PC-9 (cell line): ENCODE results near the gene SNF8. TPM values are rescaled to one million over a fixed set of nuclear protein-coding genes. Genes with fewer than 3 reads are reported as not detected.

Experiments used
- BruUV-seq: library from RNA; stranded (reverse); fragments of 400-500 nt; replicated peaks from 2 replicates; lab custom pipeline; 2021; lab: Mats Ljungman, UMichigan
- CTCF ChIA-PET: fragments of 300-600 bp; sonication (Branson Sonifier 250); formaldehyde crosslinking; loops from one replicate; lab custom pipeline; 2022; ENCODE audit warnings: antibody characterized with exemption; lab: Charles Lee
- POLR2A ChIA-PET: fragments of 300-600 bp; sonication (Branson Sonifier 250); formaldehyde crosslinking; loops from one replicate; lab custom pipeline; 2022; ENCODE audit warnings: antibody characterized with exemption; ENCODE audit not compliant: unreplicated experiment; lab: Charles Lee
- DNase-seq, 2 experiments: peaks; one replicate each; pipeline versions ENCODE4 v3.0.0 to v3.0.0-alpha.2; 2015 to 2022; ENCODE audit warnings: mixed read lengths in 1 of 2
- H2AFZ ChIP-seq: fragments of 200-600 bp; sonication (generic); 2 replicates; pipeline ENCODE4 v1.8.1; 2017; ENCODE audit warnings: antibody characterized with exemption
- H3F3A ChIP-seq: fragments of 200-600 bp; sonication (generic); 2 replicates; pipeline ENCODE4 v1.8.1; 2017; ENCODE audit warnings: antibody characterized with exemption, mild to moderate bottlenecking, low read depth; ENCODE audit not compliant: insufficient read depth
- H3K27ac ChIP-seq: fragments of 200-600 bp; sonication (generic); 2 replicates; pipeline ENCODE4 v1.6.1; 2016; ENCODE audit warnings: mixed run types
- H3K27me3 ChIP-seq: fragments of 200-600 bp; sonication (generic); 2 replicates; pipeline ENCODE4 v1.6.1; 2016; ENCODE audit warnings: low read depth, mixed run types; ENCODE audit not compliant: insufficient read depth
- H3K36me3 ChIP-seq: fragments of 200-600 bp; sonication (generic); 2 replicates; pipeline ENCODE4 v1.6.1; 2016; ENCODE audit warnings: low read depth, mixed run types
- H3K4me1 ChIP-seq: fragments of 200-600 bp; sonication (generic); replicated peaks from 2 replicates; pipeline ENCODE4 v1.6.1; 2016; ENCODE audit warnings: mixed run types; ENCODE audit not compliant: insufficient read depth
- H3K4me2 ChIP-seq: fragments of 200-600 bp; sonication (generic); 2 replicates; pipeline ENCODE4 v1.6.1; 2017; ENCODE audit warnings: mixed run types
- H3K4me3 ChIP-seq: fragments of 200-600 bp; sonication (generic); 2 replicates; pipeline ENCODE4 v1.6.1; 2016; ENCODE audit warnings: mixed run types
- H3K79me2 ChIP-seq: fragments of 200-600 bp; sonication (generic); 2 replicates; pipeline ENCODE4 v1.6.1; 2017; ENCODE audit warnings: low read depth, mixed run types
- H3K9me2 ChIP-seq: fragments of 200-600 bp; sonication (generic); 2 replicates; pipeline ENCODE4 v1.8.1; 2017; ENCODE audit warnings: mild to moderate bottlenecking; ENCODE audit not compliant: insufficient read depth
- H3K9me3 ChIP-seq: fragments of 200-600 bp; sonication (generic); 2 replicates; pipeline ENCODE4 v1.8.1; 2016; ENCODE audit warnings: low read depth; ENCODE audit not compliant: insufficient read depth
- H4K20me1 ChIP-seq: fragments of 200-600 bp; sonication (generic); 2 replicates; pipeline ENCODE4 v1.8.1; 2017; ENCODE audit not compliant: insufficient read depth
- CTCF ChIP-seq: fragments of 200-600 bp; sonication (generic); conservative IDR thresholded peaks from 2 replicates; pipeline ENCODE4 v1.6.1; 2017; ENCODE audit warnings: mixed run types, antibody characterized with exemption, mild to moderate bottlenecking, moderate library complexity
- EZH2 ChIP-seq: fragments of 200-600 bp; sonication (generic); IDR thresholded peaks from 2 replicates; pipeline ENCODE4 v1.8.0; 2017; ENCODE audit warnings: antibody characterized with exemption, low read depth
- intact Hi-C: fragments of 100-400 bp; cut with micrococcal nuclease; formaldehyde crosslinking; loops from one replicate; pipeline ENCODE4 v1.10.0; 2022; ENCODE audit not compliant: unreplicated experiment
- total RNA-seq: library from RNA; stranded (reverse); gene quantifications from 2 replicates; pipeline ENCODE4 v1.2.3, GENCODE V29; 2021

Gene SNF8
- total RNA-seq, 1 experiment from 2014 or later, result 103 TPM

- peaks cover 35% of the 10 kb centered on the region for H3K4me1 ChIP-seq
- H3K27me3 ChIP-seq, result no peaks in the 10 kb centered on the region
- intact Hi-C loops, result no loop called here
- H3K27ac ChIP-seq, result no peak overlapping the region
- TF ChIP-seq CTCF (no peak), EZH2 (no peak)
- no peak overlapping the region for H2AFZ ChIP-seq
- peaks cover 56% of the 10 kb centered on the region for H4K20me1 ChIP-seq
- H3K36me3 ChIP-seq, result peaks cover 36% of the 10 kb centered on the region
- peak overlapping the region; percentile 99 for H3K4me2 ChIP-seq
- peaks cover 36% of the 10 kb centered on the region for H3F3A ChIP-seq
- no peaks in the 10 kb centered on the region for H3K9me2 ChIP-seq
- BruUV-seq, result TSS peak; percentile 24
- ChIA-PET CTCF (no interaction called here), POLR2A (interaction anchor here (0.6 kb wide), 1 partner anchor 17 kb away, joined by 3 read pairs; the partner anchor contains the start of gene ATP5MC1)
- peak overlapping the region; percentile 89 for H3K4me3 ChIP-seq
- H3K79me2 ChIP-seq, result peaks cover 62% of the 10 kb centered on the region
- no peaks in the 10 kb centered on the region for H3K9me3 ChIP-seq
- no peak for DNase-seq
Observed at GRCh38 chr17:48909783-48910182, 34.9 kb downstream of the SNF8 start.

- intact Hi-C loops, result loop anchor here (1.0 kb wide), 1 partner anchor 17 kb away; the partner anchor contains the start of gene ATP5MC1
- CTCF ChIA-PET, result interaction anchor here (0.6 to 0.7 kb wide), 3 partner anchors 52 to 106 kb away, joined by 3 to 15 read pairs (median 9); no protein-coding TSS in a partner anchor
- H3K9me3 ChIP-seq, result no peaks in the 10 kb centered on the region
Observed at GRCh38 chr17:48908853-48909394, 35.7 kb downstream of the SNF8 start.

More at GRCh38 chr17:48908853-48909394, 35.7 kb downstream of the SNF8 start:
- H2AFZ ChIP-seq, result peak overlapping the region; percentile 83; the same call in 1 of the 2 replicates
- no peaks in the 10 kb centered on the region for H3K27me3 ChIP-seq
- peaks cover 48% of the 10 kb centered on the region for H4K20me1 ChIP-seq
- peaks cover 30% of the 10 kb centered on the region for H3K36me3 ChIP-seq
- DNase-seq, result peak; percentile 73 to 90
- H3F3A ChIP-seq, result peaks cover 28% of the 10 kb centered on the region
- H3K4me2 ChIP-seq, result peak overlapping the region; percentile 99
- H3K4me1 ChIP-seq, result peaks cover 33% of the 10 kb centered on the region
- H3K79me2 ChIP-seq, result peaks cover 54% of the 10 kb centered on the region
- H3K4me3 ChIP-seq, result peak overlapping the region; percentile 89
- no peaks in the 10 kb centered on the region for H3K9me2 ChIP-seq
- peak overlapping the region; percentile 90 for H3K27ac ChIP-seq
- POLR2A ChIA-PET, result interaction anchor here (0.6 kb wide), 1 partner anchor 16 kb away, joined by 3 read pairs; the partner anchor contains the start of gene ATP5MC1
- no TSS peak for BruUV-seq
- TF ChIP-seq EZH2 (no peak), CTCF (no peak)
